Measurements from ENCODE around the gene TSPAN31. TPM values are rescaled to one million over a fixed set of nuclear protein-coding genes. Genes with fewer than 3 reads are reported as not detected.

TSPAN31 gene
- total and polyA plus RNA-seq, 9 of the 15 experiments (the other 6 are each of a cell fraction or from before 2014, with no cell fraction given): 11.3 to 26.4 (median 14.3) TPM

DNA sequence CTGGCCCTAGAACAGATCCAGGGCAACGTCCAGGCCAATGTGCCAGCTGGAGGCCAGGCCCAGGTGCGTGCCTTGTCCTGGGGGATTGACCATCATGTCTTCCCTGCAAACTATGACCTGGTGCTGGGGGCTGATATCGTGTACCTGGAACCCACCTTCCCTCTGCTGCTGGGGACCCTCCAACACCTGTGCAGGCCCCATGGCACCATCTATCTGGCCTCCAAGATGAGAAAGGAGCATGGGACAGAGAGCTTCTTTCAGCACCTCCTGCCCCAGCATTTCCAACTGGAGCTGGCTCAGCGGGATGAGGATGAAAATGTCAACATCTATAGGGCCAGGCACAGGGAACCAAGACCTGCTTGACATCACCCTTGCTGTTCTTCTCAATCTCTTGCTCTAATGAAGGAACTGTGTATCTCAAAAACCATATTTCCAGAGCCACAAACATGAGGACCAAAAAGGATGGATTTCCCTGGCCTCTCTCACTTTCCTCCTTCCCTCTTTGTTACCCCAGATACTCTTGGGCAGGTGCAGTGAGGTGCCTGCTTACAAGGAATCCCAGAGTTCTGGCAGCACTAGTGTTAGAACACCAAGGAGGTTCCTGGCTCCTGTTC is 35.6 kb downstream of the TSPAN31 start:
- Histone ChIP-seq H3K4me1 (replicated peaks in 1 of 2; ENCODE audit: control insufficient read depth in 2 of 2, insufficient read depth in 2 of 2, low read length in 2 of 2) (peaks cover 8 to 12% of the 10 kb centered on the region in 2 experiments; a peak in 4 of 5 replicates), H3K4me3 (no peak overlapping the region), H3K4me2 (ENCODE audit: insufficient read depth, low read length) (no peak overlapping the region), H3K79me2 (ENCODE audit: control insufficient read depth, insufficient read depth, low read length) (peaks cover 22% of the 10 kb centered on the region), H3K9me1 (ENCODE audit: control insufficient read depth, insufficient read depth, low read length) (no peaks in the 10 kb centered on the region), H3K36me3 (ENCODE audit: control insufficient read depth, insufficient read depth, low read length) (peaks cover 32% of the 10 kb centered on the region), H4K20me1 (replicated peaks; ENCODE audit: control insufficient read depth, insufficient read depth, low read length) (no peaks in the 10 kb centered on the region), H2AFZ (ENCODE audit: low read depth, low read length) (no peak overlapping the region), H3K9ac (ENCODE audit: insufficient read depth in 1 of 2, low read depth in 2 of 2, low read length in 2 of 2) (peak overlapping the region in 1 of 2 experiments; percentile 48; a peak in 1 of 4 replicates), H3K27me3 (ENCODE audit: control insufficient read depth in 2 of 2, insufficient read depth in 2 of 2, low read length in 2 of 2) (no peaks in the 10 kb centered on the region), H3K9me3 (replicated peaks; ENCODE audit: control insufficient read depth, insufficient read depth, low read depth, low read length) (no peaks in the 10 kb centered on the region), H3K27ac (ENCODE audit: extremely low read depth, low read depth, low read length) (no peak overlapping the region; the same call in 2 of the 3 replicates)
- FAIRE-seq: no peak
- TF ChIP-seq TAF15 (IDR thresholded peaks at IDR 0.05; ENCODE audit: low read depth, low read length) (no peak), GATAD2A (IDR thresholded peaks at IDR 0.05) (no peak), GTF2F1 (IDR thresholded peaks at IDR 0.05; ENCODE audit: low read depth, low read length) (no peak)
- TF ChIP-seq, protein P1, sequence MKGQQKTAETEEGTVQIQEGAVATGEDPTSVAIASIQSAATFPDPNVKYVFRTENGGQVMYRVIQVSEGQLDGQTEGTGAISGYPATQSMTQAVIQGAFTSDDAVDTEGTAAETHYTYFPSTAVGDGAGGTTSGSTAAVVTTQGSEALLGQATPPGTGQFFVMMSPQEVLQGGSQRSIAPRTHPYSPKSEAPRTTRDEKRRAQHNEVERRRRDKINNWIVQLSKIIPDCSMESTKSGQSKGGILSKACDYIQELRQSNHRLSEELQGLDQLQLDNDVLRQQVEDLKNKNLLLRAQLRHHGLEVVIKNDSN (CRISPR knock-in tag; IDR thresholded peaks at IDR 0.05): no peak
- TF ChIP-seq, protein P2, sequence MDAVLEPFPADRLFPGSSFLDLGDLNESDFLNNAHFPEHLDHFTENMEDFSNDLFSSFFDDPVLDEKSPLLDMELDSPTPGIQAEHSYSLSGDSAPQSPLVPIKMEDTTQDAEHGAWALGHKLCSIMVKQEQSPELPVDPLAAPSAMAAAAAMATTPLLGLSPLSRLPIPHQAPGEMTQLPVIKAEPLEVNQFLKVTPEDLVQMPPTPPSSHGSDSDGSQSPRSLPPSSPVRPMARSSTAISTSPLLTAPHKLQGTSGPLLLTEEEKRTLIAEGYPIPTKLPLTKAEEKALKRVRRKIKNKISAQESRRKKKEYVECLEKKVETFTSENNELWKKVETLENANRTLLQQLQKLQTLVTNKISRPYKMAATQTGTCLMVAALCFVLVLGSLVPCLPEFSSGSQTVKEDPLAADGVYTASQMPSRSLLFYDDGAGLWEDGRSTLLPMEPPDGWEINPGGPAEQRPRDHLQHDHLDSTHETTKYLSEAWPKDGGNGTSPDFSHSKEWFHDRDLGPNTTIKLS (IDR thresholded peaks at IDR 0.05; ENCODE audit: borderline replicate concordance, low read depth): no peak
- no peak for DNase-seq (ENCODE audit: extremely low read depth in 1 of 4, low spot score in 3 of 4)
- in situ Hi-C loops (cut with MboI): no loop called here
- ChIA-PET POLR2A (interaction anchor here (1.3 to 1.6 kb wide), 3 partner anchors 13 to 137 kb away, joined by 3 to 4 read pairs (median 4); no protein-coding TSS in a partner anchor), CTCF (ENCODE audit: low intra/inter-chr PET ratio) (interaction anchor here (0.9 kb wide), 1 partner anchor 9 kb away, joined by 3 read pairs; the partner anchor contains the start of gene METTL1)
- no TSS peak for BruUV-seq (replicated peaks)
- ATAC-seq: no peak
- 80% methylated on average over 4 of the region's 4 CpGs for WGBS (ENCODE audit: insufficient coverage, low coverage, missing lambda C conversion rate)
- intact Hi-C loops (cut with micrococcal nuclease): no loop called here

All from K562 (cell line).